Liver (tissue), 9 donors: ENCODE measurements around the gene METTL8. TPM values are rescaled to one million over a fixed set of nuclear protein-coding genes. Genes with fewer than 3 reads are reported as not detected.

ENCODE experiments used
- DNase-seq: peaks from one replicate; pipeline ENCODE4 v3.0.0-alpha.2; 2017; ENCODE audit warnings: low spot score
- H3K27ac ChIP-seq, 2 donors: one replicate each; pipeline ENCODE4 v1.7.0; 2013; ENCODE audit warnings: inconsistent platforms in 2 of 2, low read length in 2 of 2, control low read depth in 1 of 2, low read depth in 1 of 2, mild to moderate bottlenecking in 1 of 2
- H3K27me3 ChIP-seq, 4 donors: one replicate each; pipeline versions ENCODE4 v1.6.1 to v1.7.0; 2013; ENCODE audit warnings: low read length in 3 of 4, inconsistent platforms in 1 of 4, mild to moderate bottlenecking in 1 of 4, moderate library complexity in 1 of 4; ENCODE audit not compliant: control insufficient read depth in 4 of 4, insufficient read depth in 4 of 4
- H3K36me3 ChIP-seq, 4 donors: one replicate each; pipeline versions ENCODE4 v1.6.1 to v1.7.0; 2013; ENCODE audit warnings: low read length in 3 of 4, mild to moderate bottlenecking in 3 of 4, low read depth in 1 of 4, moderate library complexity in 1 of 4; ENCODE audit not compliant: control insufficient read depth in 4 of 4, insufficient read depth in 3 of 4
- H3K4me1 ChIP-seq, 4 donors: one replicate each; pipeline versions ENCODE4 v1.6.1 to v1.7.0; 2013; ENCODE audit warnings: low read length in 3 of 4, mild to moderate bottlenecking in 3 of 4, moderate library complexity in 1 of 4; ENCODE audit not compliant: control insufficient read depth in 4 of 4, insufficient read depth in 4 of 4
- H3K4me3 ChIP-seq, 3 donors: one replicate each; pipeline versions ENCODE4 v1.6.1 to v1.7.0; 2013; ENCODE audit warnings: low read length in 3 of 3, control low read depth in 1 of 3, low read depth in 1 of 3, mild to moderate bottlenecking in 1 of 3
- H3K9ac ChIP-seq, 2 donors: one replicate each; pipeline ENCODE4 v1.7.0; 2013; ENCODE audit warnings: low read length in 2 of 2, mild to moderate bottlenecking in 2 of 2, moderate library complexity in 2 of 2, control low read depth in 1 of 2, low read depth in 1 of 2
- H3K9me3 ChIP-seq, 4 donors: one replicate each; pipeline versions ENCODE4 v1.6.1 to v1.7.0; 2013; ENCODE audit warnings: low read length in 3 of 4; ENCODE audit not compliant: control insufficient read depth in 4 of 4
- EGR1 ChIP-seq, 2 donors: IDR thresholded peaks; 2 replicates each; pipeline ENCODE4 v1.6.1; 2016 to 2018; ENCODE audit warnings: antibody characterized with exemption in 2 of 2, low read depth in 2 of 2
- FOXA1 ChIP-seq: IDR thresholded peaks from 2 replicates; pipeline ENCODE4 v1.6.1; 2016; ENCODE audit warnings: antibody characterized with exemption
- FOXA2 ChIP-seq: IDR thresholded peaks from 2 replicates; pipeline ENCODE4 v1.6.1; 2016; ENCODE audit warnings: antibody characterized with exemption
- GABPA ChIP-seq, 2 donors: IDR thresholded peaks in 1 of 2; conservative IDR thresholded peaks in 1 of 2; 2 replicates each; pipeline ENCODE4 v1.6.1; 2016; ENCODE audit warnings: antibody characterized with exemption in 2 of 2, mild to moderate bottlenecking in 1 of 2, moderate library complexity in 1 of 2
- HNF4G ChIP-seq: IDR thresholded peaks from 2 replicates; pipeline ENCODE4 v1.6.1; 2016; ENCODE audit warnings: antibody characterized with exemption
- JUND ChIP-seq, 2 donors: IDR thresholded peaks; 2 replicates each; pipeline ENCODE4 v1.6.1; 2016; ENCODE audit warnings: antibody characterized with exemption in 2 of 2
- MAX ChIP-seq: IDR thresholded peaks from 2 replicates; pipeline ENCODE4 v1.6.1; 2016; ENCODE audit warnings: antibody characterized with exemption
- RAD21 ChIP-seq, 2 donors: IDR thresholded peaks; 2 replicates each; pipeline ENCODE4 v1.6.1; 2016; ENCODE audit warnings: antibody characterized with exemption in 2 of 2, mild to moderate bottlenecking in 2 of 2
- REST ChIP-seq: IDR thresholded peaks from 2 replicates; pipeline ENCODE4 v1.6.1; 2016; ENCODE audit warnings: antibody characterized with exemption, mild to moderate bottlenecking
- RXRA ChIP-seq, 2 donors: IDR thresholded peaks; 2 replicates each; pipeline ENCODE4 v1.6.1; 2017 to 2018; ENCODE audit warnings: antibody characterized with exemption in 2 of 2, mild to moderate bottlenecking in 1 of 2
- SP1 ChIP-seq: IDR thresholded peaks from 2 replicates; pipeline ENCODE4 v1.6.1; 2018; ENCODE audit warnings: antibody characterized with exemption, mild to moderate bottlenecking
- TAF1 ChIP-seq: conservative IDR thresholded peaks from 2 replicates; pipeline ENCODE4 v1.6.1; 2016; ENCODE audit warnings: antibody characterized with exemption, mild to moderate bottlenecking
- YY1 ChIP-seq: IDR thresholded peaks from 2 replicates; pipeline ENCODE4 v1.6.1; 2016; ENCODE audit warnings: antibody characterized with exemption, mild to moderate bottlenecking
- ZBTB33 ChIP-seq: IDR thresholded peaks from 2 replicates; pipeline ENCODE4 v1.6.1; 2016; ENCODE audit warnings: antibody characterized with exemption
- WGBS: extraction: QIAGEN DNeasy Blood & Tissue Kit; methylation state at CpG from one replicate; pipeline ENCODE4 v1.1.7; 2013; 5-methylcytosine and 5-hydroxymethylcytosine counted together
- polyA plus RNA-seq, 2 donors: library from polyadenylated mRNA; stranded (reverse) in 1 of 2; unstranded in 1 of 2; fragments of 200-250 nt in 1 of 2; fragments of >200 nt in 1 of 2; fragmentation: Nextera tagmentation in 1 of 2; extraction: Ambion mirVana in 1 of 2; gene quantifications; one replicate each; pipeline versions ENCODE4 v1.2.1 to v1.2.3, GENCODE V29; 2013 to 2015
- total RNA-seq, 2 donors: library from RNA; depleted of rRNA; stranded (reverse); fragments of >200 nt; gene quantifications; one replicate each; pipeline ENCODE4 v1.2.3, GENCODE V29; 2014
- TF ChIP-seq, protein P1 (sequence below): IDR thresholded peaks from 2 replicates; pipeline ENCODE4 v1.6.1; 2016; ENCODE audit warnings: antibody characterized with exemption
- TF ChIP-seq, protein P2 (sequence below): fragments of 150-350 bp; IDR thresholded peaks from 2 replicates; pipeline ENCODE4 v1.5.1; 2017; ENCODE audit warnings: improper control_type of control experiment, low read depth, low read length; ENCODE audit not compliant: missing input control
- donor health status: healthy.
- donor health status: healthy.
- donor health status: healthy.
- donor health status: healthy.
- donor health status: healthy.

Gene METTL8
- total and polyA plus RNA-seq, 4 donors: 3.6 to 8.1 (median 5.9) TPM

GRCh38 chr2:171293661-171294060, 140.1 kb downstream of the METTL8 start:
- H3K9me3 ChIP-seq: peaks cover 0 to 3% (median 0%) of the 10 kb centered on the region in 4 donors

DNA sequence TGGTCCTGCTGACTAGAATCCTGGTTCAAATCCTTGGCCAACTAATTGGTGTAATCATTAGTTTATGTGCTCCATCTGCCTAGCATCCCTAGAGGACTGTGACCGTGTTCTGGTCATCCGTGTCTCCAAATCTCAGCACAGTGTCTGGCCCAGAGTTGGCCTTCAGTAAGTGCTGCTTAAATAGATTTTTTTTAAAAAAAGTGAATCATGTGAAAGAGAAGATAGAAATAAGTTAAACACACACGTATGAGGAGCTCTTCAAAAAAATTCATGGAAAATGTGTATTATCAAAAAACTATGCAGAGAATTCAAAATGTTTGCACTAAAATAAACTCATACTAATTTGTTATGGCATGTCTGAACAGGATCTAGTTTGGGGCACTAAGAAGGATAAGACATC, 143.8 kb downstream of the METTL8 start:
- Histone ChIP-seq H3K9me3 (peaks cover 0 to 3% (median 0%) of the 10 kb centered on the region in 4 donors), H3K36me3 (no peaks in the 10 kb centered on the region), H3K27ac (no peak overlapping the region), H3K4me3 (no peak overlapping the region), H3K4me1 (no peaks in the 10 kb centered on the region), H3K27me3 (no peaks in the 10 kb centered on the region), H3K9ac (no peak overlapping the region)
- 92% methylated on average over 3 of the region's 3 CpGs for WGBS
- no peak for DNase-seq
- TF ChIP-seq ZBTB33 (no peak), MAX (no peak), RXRA (IDR thresholded peaks at IDR 0.05) (no peak), FOXA2 (no peak), HNF4G (no peak), JUND (IDR thresholded peaks at IDR 0.05) (no peak), REST (no peak), GABPA (IDR thresholded peaks at IDR 0.05 in 1 of 2, conservative IDR thresholded peaks at IDR 0.05 in 1 of 2) (no peak), FOXA1 (no peak), TAF1 (no peak), SP1 (no peak), YY1 (no peak), EGR1 (IDR thresholded peaks at IDR 0.05; ENCODE audit: low read depth in 2 of 2) (no peak)
- TF ChIP-seq, protein P1, sequence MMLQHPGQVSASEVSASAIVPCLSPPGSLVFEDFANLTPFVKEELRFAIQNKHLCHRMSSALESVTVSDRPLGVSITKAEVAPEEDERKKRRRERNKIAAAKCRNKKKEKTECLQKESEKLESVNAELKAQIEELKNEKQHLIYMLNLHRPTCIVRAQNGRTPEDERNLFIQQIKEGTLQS: no peak

More at GRCh38 chr2:171293661-171294060, 140.1 kb downstream of the METTL8 start:
- DNase-seq: no peak
- no peak overlapping the region for H3K4me3 ChIP-seq
- H3K27ac ChIP-seq: no peak overlapping the region
- H3K36me3 ChIP-seq: no peaks in the 10 kb centered on the region
- no peak overlapping the region for H3K9ac ChIP-seq
- no peaks in the 10 kb centered on the region for H3K4me1 ChIP-seq
- TF ChIP-seq MAX: no peak
- TF ChIP-seq, protein P2, sequence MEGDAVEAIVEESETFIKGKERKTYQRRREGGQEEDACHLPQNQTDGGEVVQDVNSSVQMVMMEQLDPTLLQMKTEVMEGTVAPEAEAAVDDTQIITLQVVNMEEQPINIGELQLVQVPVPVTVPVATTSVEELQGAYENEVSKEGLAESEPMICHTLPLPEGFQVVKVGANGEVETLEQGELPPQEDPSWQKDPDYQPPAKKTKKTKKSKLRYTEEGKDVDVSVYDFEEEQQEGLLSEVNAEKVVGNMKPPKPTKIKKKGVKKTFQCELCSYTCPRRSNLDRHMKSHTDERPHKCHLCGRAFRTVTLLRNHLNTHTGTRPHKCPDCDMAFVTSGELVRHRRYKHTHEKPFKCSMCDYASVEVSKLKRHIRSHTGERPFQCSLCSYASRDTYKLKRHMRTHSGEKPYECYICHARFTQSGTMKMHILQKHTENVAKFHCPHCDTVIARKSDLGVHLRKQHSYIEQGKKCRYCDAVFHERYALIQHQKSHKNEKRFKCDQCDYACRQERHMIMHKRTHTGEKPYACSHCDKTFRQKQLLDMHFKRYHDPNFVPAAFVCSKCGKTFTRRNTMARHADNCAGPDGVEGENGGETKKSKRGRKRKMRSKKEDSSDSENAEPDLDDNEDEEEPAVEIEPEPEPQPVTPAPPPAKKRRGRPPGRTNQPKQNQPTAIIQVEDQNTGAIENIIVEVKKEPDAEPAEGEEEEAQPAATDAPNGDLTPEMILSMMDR: no peak
- no peak for TF ChIP-seq YY1
- TF ChIP-seq JUND (IDR thresholded peaks at IDR 0.05): no peak
- no peak for TF ChIP-seq ZBTB33
- TF ChIP-seq FOXA1: no peak
- no peak for TF ChIP-seq TAF1
- TF ChIP-seq RAD21 (IDR thresholded peaks at IDR 0.05): no peak
- TF ChIP-seq SP1: no peak
- no peak for TF ChIP-seq HNF4G
- H3K27me3 ChIP-seq: no peaks in the 10 kb centered on the region
- WGBS: 88% methylated on average over 5 of the region's 5 CpGs
